SK-N-MC (cell line): ENCODE measurements around the gene IQSEC1.

Source experiments
- EZH2 ChIP-seq: fragments of 200-600 bp; sonication (generic); IDR thresholded peaks from one replicate; pipeline ENCODE4 v1.6.1; 2017; ENCODE audit warnings: antibody characterized with exemption
- FOXP2 ChIP-seq: optimal IDR thresholded peaks from 2 replicates; pipeline ENCODE3; 2011; ENCODE audit warnings: mild to moderate bottlenecking, moderate library complexity; ENCODE audit not compliant: insufficient read depth; ENCODE audit errors: extremely low read length, control extremely low read depth
- POLR2AphosphoS5 ChIP-seq: IDR thresholded peaks from 2 replicates; pipeline ENCODE4 v1.6.1; 2012; ENCODE audit warnings: mild to moderate bottlenecking, low read depth, low read length, borderline replicate concordance

GRCh38 chr3:12997387-12997786 is 75.8 kb downstream of the IQSEC1 start:
- TF ChIP-seq EZH2 = no peak
- no peak for TF ChIP-seq POLR2AphosphoS5
- TF ChIP-seq FOXP2 = no peak
